Melanocyte of skin (primary cell): Measurements from ENCODE around the gene JAKMIP1. TPM values are rescaled to one million over a fixed set of nuclear protein-coding genes. Genes with fewer than 3 reads are reported as not detected.

ENCODE experiments used
- total RNA-seq, 2 donors: library from RNA; depleted of rRNA; stranded (reverse); fragments of >200 nt; gene quantifications; 2 replicates each; pipeline ENCODE4 v1.2.3, GENCODE V29; 2012

The JAKMIP1 gene
- total RNA-seq: not detected

GRCh38 chr4:6200011-6200921, at the start of gene JAKMIP1:
Gene JAKMIP1, minus strand, starts transcription at chr4:6200549. Its CDS starts 87,699 bp downstream, at chr4:6112850.

GRCh38 chr4:6018331-6018730, 182.0 kb downstream of the JAKMIP1 start, which contains the start of gene C4orf50:
Gene C4orf50, minus strand, starts transcription at chr4:6018431.

Other genes starting within 250 kb of the JAKMIP1 start
- not detected for gene C4orf50, start 182.1 kb downstream of the JAKMIP1 start, total RNA-seq
- gene WFS1, start 69.3 kb upstream of the JAKMIP1 start, total RNA-seq: 10 to 100 TPM; 25.0 to 27.5 TPM